ENCODE measurements around the gene PHETA1.

GRCh38 chr12:111366075-111366474 lies 2.8 kb downstream of the PHETA1 start:
- TF ChIP-seq CTCF (conservative IDR thresholded peaks at IDR 0.05; ENCODE audit: low read depth in 2 of 2) (no peak), ZNF331 (CRISPR knock-in tag; IDR thresholded peaks at IDR 0.05; ENCODE audit: low read depth) (no peak)

Measured in GM23338 (cell line).